Transverse colon (tissue), 4 donors: ENCODE data around the gene CCDC154.

Source experiments
- EP300 ChIP-seq: sonication (generic); formaldehyde crosslinking; IDR thresholded peaks from one replicate; pipeline ENCODE4 v1.6.1; 2017; ENCODE audit warnings: antibody characterized with exemption, low read depth
- POLR2A ChIP-seq: fragments of 450-650 bp; IDR thresholded peaks from one replicate; pipeline ENCODE4 v1.6.1; 2016; ENCODE audit warnings: antibody characterized with exemption, mild to moderate bottlenecking, moderate library complexity
- POLR2AphosphoS5 ChIP-seq, 3 donors: sonication (generic); formaldehyde crosslinking; IDR thresholded peaks; one replicate each; pipeline ENCODE4 v1.6.1; 2016; ENCODE audit warnings: antibody characterized with exemption in 3 of 3
- TF ChIP-seq, protein P1 (sequence below), 5 experiments: fragments of 200-600 bp in 3 of 5; fragments of 450-650 bp in 2 of 5; sonication (generic) in 3 of 5; IDR thresholded peaks; 1 replicate in 2 of 5; 2 replicates in 3 of 5; pipeline ENCODE4 v1.5.1; 2016 to 2017; ENCODE audit warnings: antibody characterized with exemption in 5 of 5, inconsistent platforms in 3 of 5, mild to moderate bottlenecking in 2 of 5, moderate library complexity in 1 of 5

- TF ChIP-seq, protein P1, sequence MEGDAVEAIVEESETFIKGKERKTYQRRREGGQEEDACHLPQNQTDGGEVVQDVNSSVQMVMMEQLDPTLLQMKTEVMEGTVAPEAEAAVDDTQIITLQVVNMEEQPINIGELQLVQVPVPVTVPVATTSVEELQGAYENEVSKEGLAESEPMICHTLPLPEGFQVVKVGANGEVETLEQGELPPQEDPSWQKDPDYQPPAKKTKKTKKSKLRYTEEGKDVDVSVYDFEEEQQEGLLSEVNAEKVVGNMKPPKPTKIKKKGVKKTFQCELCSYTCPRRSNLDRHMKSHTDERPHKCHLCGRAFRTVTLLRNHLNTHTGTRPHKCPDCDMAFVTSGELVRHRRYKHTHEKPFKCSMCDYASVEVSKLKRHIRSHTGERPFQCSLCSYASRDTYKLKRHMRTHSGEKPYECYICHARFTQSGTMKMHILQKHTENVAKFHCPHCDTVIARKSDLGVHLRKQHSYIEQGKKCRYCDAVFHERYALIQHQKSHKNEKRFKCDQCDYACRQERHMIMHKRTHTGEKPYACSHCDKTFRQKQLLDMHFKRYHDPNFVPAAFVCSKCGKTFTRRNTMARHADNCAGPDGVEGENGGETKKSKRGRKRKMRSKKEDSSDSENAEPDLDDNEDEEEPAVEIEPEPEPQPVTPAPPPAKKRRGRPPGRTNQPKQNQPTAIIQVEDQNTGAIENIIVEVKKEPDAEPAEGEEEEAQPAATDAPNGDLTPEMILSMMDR (IDR thresholded peaks at IDR 0.05), result no peak
- no peak for TF ChIP-seq POLR2AphosphoS5 (IDR thresholded peaks at IDR 0.05)
- no peak for TF ChIP-seq POLR2A
- no peak for TF ChIP-seq EP300
Measured at GRCh38 chr16:1486551-1487390, 42.4 kb upstream of the CCDC154 start.
